B cell (primary cell): ENCODE data around the gene GSC2. TPM values are rescaled to one million over a fixed set of nuclear protein-coding genes. Genes with fewer than 3 reads are reported as not detected.

Experiments used
- ATAC-seq: fragments of 200-7000 bp; cut with Tn5 transposase; one replicate; pipeline ENCODE4 v1.10.0; 2021; ENCODE audit warnings: low read depth, mild to moderate bottlenecking, moderate number of reproducible peaks, moderate library complexity
- CTCF ChIA-PET: fragments of 350-600 bp; sonication (Branson Sonifier 250); formaldehyde crosslinking; loops from one replicate; lab custom pipeline; 2021; ENCODE audit warnings: antibody characterized with exemption, inconsistent platforms; lab: Charles Lee
- POLR2A ChIA-PET: fragments of 350-600 bp; sonication (Branson Sonifier 250); formaldehyde crosslinking; loops from one replicate; lab custom pipeline; 2021; ENCODE audit warnings: antibody characterized with exemption; lab: Charles Lee
- DNase-seq: peaks from one replicate; pipeline ENCODE4 v3.0.0; 2013
- H2AFZ ChIP-seq: 2 replicates; pipeline ENCODE4 v1.6.1; 2012; ENCODE audit warnings: mild to moderate bottlenecking, low read depth, low read length; ENCODE audit not compliant: insufficient read depth, poor library complexity, severe bottlenecking
- H3K27ac ChIP-seq, 2 donors: 1 replicate in 1 of 2; 2 replicates in 1 of 2; pipeline ENCODE4 v1.5.1; 2012 to 2013; ENCODE audit warnings: low read length in 2 of 2, mild to moderate bottlenecking in 2 of 2, moderate library complexity in 1 of 2
- H3K27me3 ChIP-seq, 4 experiments: fragments of 200-600 bp in 1 of 4; sonication (generic) in 1 of 4; replicated peaks in 1 of 4; 1 replicate in 2 of 4; 2 replicates in 2 of 4; pipeline versions ENCODE4 v1.6.1 to v1.7.0; 2013 to 2016; ENCODE audit warnings: low read length in 3 of 4, mild to moderate bottlenecking in 2 of 4, mixed read lengths in 1 of 4, moderate library complexity in 1 of 4; ENCODE audit not compliant: insufficient read depth in 4 of 4, control insufficient read depth in 3 of 4; ENCODE audit errors: control extremely low read depth in 1 of 4
- H3K36me3 ChIP-seq, 2 experiments: replicated peaks in 1 of 2; 1 replicate in 1 of 2; 2 replicates in 1 of 2; pipeline versions ENCODE4 v1.6.1 to v1.7.1; 2013; ENCODE audit warnings: low read length in 1 of 2; ENCODE audit not compliant: insufficient read depth in 2 of 2, control insufficient read depth in 1 of 2; ENCODE audit errors: control extremely low read depth in 1 of 2, extremely low read depth in 1 of 2
- H3K4me1 ChIP-seq, 2 donors: fragments of 200-600 bp in 1 of 2; sonication (generic) in 1 of 2; 1 replicate in 1 of 2; 2 replicates in 1 of 2; pipeline versions ENCODE4 v1.5.1 to v1.6.1; 2013 to 2017; ENCODE audit warnings: low read length in 2 of 2; ENCODE audit not compliant: control insufficient read depth in 2 of 2, insufficient read depth in 2 of 2
- H3K4me2 ChIP-seq: replicated peaks from 2 replicates; pipeline ENCODE3; 2012; ENCODE audit warnings: mild to moderate bottlenecking, low read depth, low read length; ENCODE audit not compliant: poor library complexity, severe bottlenecking
- H3K4me3 ChIP-seq, 5 experiments: fragments of 200-600 bp in 1 of 5; sonication (generic) in 1 of 5; 1 replicate in 3 of 5; 2 replicates in 2 of 5; pipeline versions ENCODE4 v1.5.1 to v1.7.0; 2011 to 2016; ENCODE audit warnings: low read length in 4 of 5, mild to moderate bottlenecking in 4 of 5, low read depth in 2 of 5, control low read depth in 1 of 5, moderate library complexity in 1 of 5; ENCODE audit not compliant: insufficient read depth in 1 of 5; ENCODE audit errors: control extremely low read depth in 1 of 5, extremely low read depth in 1 of 5
- H3K79me2 ChIP-seq: fragments of 200-600 bp; sonication (generic); one replicate; pipeline ENCODE4 v1.6.0; 2016; ENCODE audit warnings: low read length; ENCODE audit not compliant: control insufficient read depth, insufficient read depth
- H3K9ac ChIP-seq: fragments of 200-600 bp; sonication (generic); 2 replicates; pipeline ENCODE4 v1.6.1; 2017; ENCODE audit warnings: mild to moderate bottlenecking, low read length, moderate library complexity
- H3K9me3 ChIP-seq, 3 donors: one replicate each; pipeline versions ENCODE4 v1.6.1 to v1.7.1; 2013; ENCODE audit warnings: low read length in 2 of 3; ENCODE audit not compliant: control insufficient read depth in 2 of 3, insufficient read depth in 1 of 3; ENCODE audit errors: control extremely low read depth in 1 of 3
- H4K20me1 ChIP-seq: 2 replicates; pipeline ENCODE4 v1.6.0; 2012; ENCODE audit warnings: mild to moderate bottlenecking, low read length; ENCODE audit not compliant: insufficient read depth, control insufficient read depth, poor library complexity, severe bottlenecking
- H3K27ac Mint-ChIP-seq: one replicate; pipeline ENCODE4 v1.8.0; 2021; ENCODE audit warnings: mixed read lengths
- H3K27me3 Mint-ChIP-seq: one replicate; pipeline ENCODE4 v1.8.0; 2021; ENCODE audit warnings: mixed read lengths
- H3K4me1 Mint-ChIP-seq: one replicate; pipeline ENCODE4 v1.8.0; 2021; ENCODE audit warnings: mixed read lengths
- H3K4me3 Mint-ChIP-seq: one replicate; pipeline ENCODE4 v1.8.0; 2021; ENCODE audit warnings: mixed read lengths
- H3K9me3 Mint-ChIP-seq: one replicate; pipeline ENCODE4 v1.8.0; 2022; ENCODE audit warnings: mixed read lengths; ENCODE audit not compliant: insufficient read depth
- EZH2 ChIP-seq: IDR thresholded peaks from 2 replicates; pipeline ENCODE4 v1.6.1; 2012; ENCODE audit warnings: borderline replicate concordance, low read depth, mild to moderate bottlenecking, moderate library complexity, low read length; ENCODE audit not compliant: insufficient read depth, poor library complexity, severe bottlenecking
- WGBS: methylation state at CpG from one replicate; pipeline ENCODE4 v1.1.5; 2013; ENCODE audit warnings: missing lambda C conversion rate; ENCODE audit not compliant: insufficient coverage; 5-methylcytosine and 5-hydroxymethylcytosine counted together
- intact Hi-C: fragments of 100-400 bp; cut with micrococcal nuclease; formaldehyde crosslinking; loops from one replicate; pipeline ENCODE4 v1.10.0; 2022
- polyA plus RNA-seq: library from polyadenylated mRNA; depleted of rRNA; stranded (reverse); fragments of >200 nt; gene quantifications from 2 replicates; pipeline ENCODE4 v1.2.3, GENCODE V29; 2012
- total RNA-seq, 2 donors: library from RNA; stranded (reverse); fragments of 120-200 nt in 1 of 2; gene quantifications; 1 replicate in 1 of 2; 2 replicates in 1 of 2; pipeline versions ENCODE4 v1.2.3 to v1.2.4, GENCODE V29; 2013 to 2022
- TF ChIP-seq, protein P1 (sequence below): fragments of 200-600 bp; IDR thresholded peaks from one replicate; pipeline ENCODE4 v1.8.0; 2022; ENCODE audit warnings: antibody characterized with exemption, mild to moderate bottlenecking

Gene GSC2
- total and polyA plus RNA-seq, 2 donors (not counting 1 experiment from before 2014, with no cell fraction given): not detected

GRCh38 chr22:19195796-19196731 is 46.0 kb upstream of the GSC2 start:
- DNase-seq (no peak), ATAC-seq (no peak)
- Histone ChIP-seq H3K27ac (no peak overlapping the region), H4K20me1 (no peaks in the 10 kb centered on the region), H3K4me2 (no peak overlapping the region), H3K79me2 (no peaks in the 10 kb centered on the region), H3K9ac (no peak overlapping the region), H3K4me3 (no peak overlapping the region), H2AFZ (peak overlapping the region; percentile 27), H3K9me3 (peaks cover 0 to 5% (median 0%) of the 10 kb centered on the region in 3 donors), H3K27me3 (no peaks in the 10 kb centered on the region), H3K4me1 (peaks cover 5% of the 10 kb centered on the region in 2 donors), H3K36me3 (no peaks in the 10 kb centered on the region)
- TF ChIP-seq, protein P1, sequence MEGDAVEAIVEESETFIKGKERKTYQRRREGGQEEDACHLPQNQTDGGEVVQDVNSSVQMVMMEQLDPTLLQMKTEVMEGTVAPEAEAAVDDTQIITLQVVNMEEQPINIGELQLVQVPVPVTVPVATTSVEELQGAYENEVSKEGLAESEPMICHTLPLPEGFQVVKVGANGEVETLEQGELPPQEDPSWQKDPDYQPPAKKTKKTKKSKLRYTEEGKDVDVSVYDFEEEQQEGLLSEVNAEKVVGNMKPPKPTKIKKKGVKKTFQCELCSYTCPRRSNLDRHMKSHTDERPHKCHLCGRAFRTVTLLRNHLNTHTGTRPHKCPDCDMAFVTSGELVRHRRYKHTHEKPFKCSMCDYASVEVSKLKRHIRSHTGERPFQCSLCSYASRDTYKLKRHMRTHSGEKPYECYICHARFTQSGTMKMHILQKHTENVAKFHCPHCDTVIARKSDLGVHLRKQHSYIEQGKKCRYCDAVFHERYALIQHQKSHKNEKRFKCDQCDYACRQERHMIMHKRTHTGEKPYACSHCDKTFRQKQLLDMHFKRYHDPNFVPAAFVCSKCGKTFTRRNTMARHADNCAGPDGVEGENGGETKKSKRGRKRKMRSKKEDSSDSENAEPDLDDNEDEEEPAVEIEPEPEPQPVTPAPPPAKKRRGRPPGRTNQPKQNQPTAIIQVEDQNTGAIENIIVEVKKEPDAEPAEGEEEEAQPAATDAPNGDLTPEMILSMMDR: no peak
- ChIA-PET CTCF (interaction anchor here (1.9 kb wide), 1 partner anchor 434 kb away, joined by 5 read pairs; no protein-coding TSS in a partner anchor), POLR2A (no interaction called here)
- Mint-ChIP-seq H3K9me3 (no peaks in the 10 kb centered on the region), H3K4me1 (peaks cover 16% of the 10 kb centered on the region), H3K27me3 (no peaks in the 10 kb centered on the region), H3K4me3 (no peak overlapping the region), H3K27ac (no peak overlapping the region)
- WGBS: 74% methylated on average over 18 of the region's 23 CpGs
- intact Hi-C loops: no loop called here

GRCh38 chr22:19194766-19195536 is 44.9 kb upstream of the GSC2 start:
- no peaks in the 10 kb centered on the region for H3K27me3 Mint-ChIP-seq
- no peak for DNase-seq

More at GRCh38 chr22:19194766-19195536, 44.9 kb upstream of the GSC2 start:
- no peak for TF ChIP-seq EZH2
- TF ChIP-seq, protein P1: no peak
- peaks cover 0 to 5% (median 0%) of the 10 kb centered on the region in 3 donors for H3K9me3 ChIP-seq
- H3K4me1 Mint-ChIP-seq: peaks cover 16% of the 10 kb centered on the region
- ChIA-PET POLR2A (no interaction called here), CTCF (interaction anchor here (1.9 kb wide), 1 partner anchor 435 kb away, joined by 5 read pairs; no protein-coding TSS in a partner anchor)
- H3K4me3 ChIP-seq: no peak overlapping the region
- no peak overlapping the region for H3K27ac Mint-ChIP-seq
- no peak overlapping the region for H3K27ac ChIP-seq
- H3K4me2 ChIP-seq: no peak overlapping the region
- H4K20me1 ChIP-seq: no peaks in the 10 kb centered on the region
- no peaks in the 10 kb centered on the region for H3K9me3 Mint-ChIP-seq
- 95% methylated on average over 15 of the region's 16 CpGs for WGBS
- no peak overlapping the region for H3K9ac ChIP-seq
- ATAC-seq: no peak
- no peaks in the 10 kb centered on the region for H3K27me3 ChIP-seq
- H3K4me1 ChIP-seq: peaks cover 5% of the 10 kb centered on the region in 2 donors
- H3K79me2 ChIP-seq: no peaks in the 10 kb centered on the region
- H3K4me3 Mint-ChIP-seq: no peak overlapping the region
- no peaks in the 10 kb centered on the region for H3K36me3 ChIP-seq
- H2AFZ ChIP-seq: peak overlapping the region; percentile 27
- intact Hi-C loops: no loop called here
